ENCODE results near the gene SLC9A5. TPM values are rescaled to one million over a fixed set of nuclear protein-coding genes. Genes with fewer than 3 reads are reported as not detected.
A peak's percentile ranks its signal among the peaks of the same experiment; 100 is the strongest.

The SLC9A5 gene, protein sequence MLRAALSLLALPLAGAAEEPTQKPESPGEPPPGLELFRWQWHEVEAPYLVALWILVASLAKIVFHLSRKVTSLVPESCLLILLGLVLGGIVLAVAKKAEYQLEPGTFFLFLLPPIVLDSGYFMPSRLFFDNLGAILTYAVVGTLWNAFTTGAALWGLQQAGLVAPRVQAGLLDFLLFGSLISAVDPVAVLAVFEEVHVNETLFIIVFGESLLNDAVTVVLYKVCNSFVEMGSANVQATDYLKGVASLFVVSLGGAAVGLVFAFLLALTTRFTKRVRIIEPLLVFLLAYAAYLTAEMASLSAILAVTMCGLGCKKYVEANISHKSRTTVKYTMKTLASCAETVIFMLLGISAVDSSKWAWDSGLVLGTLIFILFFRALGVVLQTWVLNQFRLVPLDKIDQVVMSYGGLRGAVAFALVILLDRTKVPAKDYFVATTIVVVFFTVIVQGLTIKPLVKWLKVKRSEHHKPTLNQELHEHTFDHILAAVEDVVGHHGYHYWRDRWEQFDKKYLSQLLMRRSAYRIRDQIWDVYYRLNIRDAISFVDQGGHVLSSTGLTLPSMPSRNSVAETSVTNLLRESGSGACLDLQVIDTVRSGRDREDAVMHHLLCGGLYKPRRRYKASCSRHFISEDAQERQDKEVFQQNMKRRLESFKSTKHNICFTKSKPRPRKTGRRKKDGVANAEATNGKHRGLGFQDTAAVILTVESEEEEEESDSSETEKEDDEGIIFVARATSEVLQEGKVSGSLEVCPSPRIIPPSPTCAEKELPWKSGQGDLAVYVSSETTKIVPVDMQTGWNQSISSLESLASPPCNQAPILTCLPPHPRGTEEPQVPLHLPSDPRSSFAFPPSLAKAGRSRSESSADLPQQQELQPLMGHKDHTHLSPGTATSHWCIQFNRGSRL
- 1 to 10 TPM in 1 of 4 donors, under 1 TPM in 3; 0.37 to 1.2 (median 0.72) TPM for total RNA-seq

DNA sequence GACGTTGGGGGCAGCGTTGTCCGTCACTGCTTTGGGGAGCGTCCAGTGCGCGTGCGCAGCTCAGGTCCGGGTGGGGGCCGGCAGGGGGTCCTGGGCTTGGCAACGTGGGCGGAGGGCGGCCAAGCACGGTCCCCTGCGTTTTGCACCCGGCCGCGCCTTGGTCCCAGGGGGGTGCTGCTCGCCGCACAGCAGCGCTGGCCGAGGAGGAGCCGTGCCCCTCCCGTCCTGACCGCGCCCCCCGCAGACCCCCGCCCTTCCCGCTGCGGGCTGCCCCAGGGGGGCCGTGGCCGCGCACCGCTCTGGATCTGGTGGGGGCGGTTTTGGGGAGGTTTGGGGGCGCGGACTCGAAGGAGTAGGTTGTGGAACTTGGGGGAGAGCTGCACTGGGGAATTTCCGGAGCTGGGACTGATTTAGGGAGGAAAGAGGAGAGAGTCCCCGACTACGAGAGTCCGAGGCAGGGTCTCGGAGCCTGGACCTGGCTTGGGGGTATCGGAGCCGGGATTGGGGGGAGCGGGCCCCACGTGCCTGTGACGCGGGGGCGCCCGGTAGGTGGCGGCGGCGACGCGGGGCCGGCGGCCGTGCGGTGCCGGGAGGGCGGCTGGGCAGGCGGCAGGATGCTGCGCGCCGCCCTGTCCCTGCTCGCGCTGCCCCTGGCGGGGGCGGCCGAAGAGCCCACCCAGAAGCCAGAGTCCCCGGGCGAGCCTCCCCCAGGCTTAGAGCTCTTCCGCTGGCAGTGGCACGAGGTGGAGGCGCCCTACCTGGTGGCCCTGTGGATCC is at the start of gene SLC9A5:
Gene SLC9A5, plus strand, starts transcription at position 579 of the 777 bp plus-strand sequence. Its CDS starts 36 bp downstream, at position 615.
- DNase-seq (ENCODE audit: low spot score) (no peak), ATAC-seq (ENCODE audit: low FRiP score) (no peak)
- TF ChIP-seq, protein P1, sequence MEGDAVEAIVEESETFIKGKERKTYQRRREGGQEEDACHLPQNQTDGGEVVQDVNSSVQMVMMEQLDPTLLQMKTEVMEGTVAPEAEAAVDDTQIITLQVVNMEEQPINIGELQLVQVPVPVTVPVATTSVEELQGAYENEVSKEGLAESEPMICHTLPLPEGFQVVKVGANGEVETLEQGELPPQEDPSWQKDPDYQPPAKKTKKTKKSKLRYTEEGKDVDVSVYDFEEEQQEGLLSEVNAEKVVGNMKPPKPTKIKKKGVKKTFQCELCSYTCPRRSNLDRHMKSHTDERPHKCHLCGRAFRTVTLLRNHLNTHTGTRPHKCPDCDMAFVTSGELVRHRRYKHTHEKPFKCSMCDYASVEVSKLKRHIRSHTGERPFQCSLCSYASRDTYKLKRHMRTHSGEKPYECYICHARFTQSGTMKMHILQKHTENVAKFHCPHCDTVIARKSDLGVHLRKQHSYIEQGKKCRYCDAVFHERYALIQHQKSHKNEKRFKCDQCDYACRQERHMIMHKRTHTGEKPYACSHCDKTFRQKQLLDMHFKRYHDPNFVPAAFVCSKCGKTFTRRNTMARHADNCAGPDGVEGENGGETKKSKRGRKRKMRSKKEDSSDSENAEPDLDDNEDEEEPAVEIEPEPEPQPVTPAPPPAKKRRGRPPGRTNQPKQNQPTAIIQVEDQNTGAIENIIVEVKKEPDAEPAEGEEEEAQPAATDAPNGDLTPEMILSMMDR (IDR thresholded peaks at IDR 0.05): no peak

DNA sequence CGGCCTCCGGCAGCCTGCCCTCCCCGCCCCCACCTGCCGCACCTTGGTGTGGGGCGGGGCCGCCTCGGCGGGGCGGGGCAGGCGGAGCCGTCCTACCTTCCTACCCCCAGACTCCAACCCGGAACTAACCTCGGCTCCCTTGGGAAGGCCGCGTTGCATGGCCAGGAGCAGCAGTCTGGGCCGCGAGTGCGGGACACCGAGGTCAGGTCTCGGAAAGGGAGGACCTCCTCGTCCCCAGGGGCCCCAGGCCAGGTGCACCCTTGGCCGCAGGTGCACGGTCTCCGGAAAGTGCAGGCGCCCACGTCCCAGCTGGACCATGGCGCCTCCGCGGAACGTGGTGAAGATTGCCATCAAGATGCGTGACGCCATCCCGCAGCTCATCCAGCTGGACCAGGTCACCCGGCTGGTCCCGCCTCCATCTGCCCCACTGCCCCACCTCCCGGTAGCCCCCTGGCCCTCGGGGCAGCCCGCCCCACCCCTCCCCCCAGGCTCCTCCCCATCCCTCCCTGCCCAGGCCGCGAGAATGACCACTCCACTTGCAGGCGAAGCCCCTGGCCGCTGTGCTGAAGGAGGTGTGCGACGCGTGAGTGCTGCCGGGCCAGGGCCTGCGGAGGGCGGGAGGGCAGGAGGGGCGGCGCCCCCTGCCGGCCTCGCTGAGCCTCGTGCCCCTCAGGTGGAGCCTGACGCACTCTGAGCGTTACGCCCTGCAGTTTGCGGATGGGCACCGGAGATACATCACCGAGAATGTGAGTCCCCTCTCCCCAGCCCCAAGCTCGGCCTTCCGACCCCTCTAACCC is 49.6 kb upstream of the SLC9A5 start, which contains the start of gene ELMO3:
Gene ELMO3, plus strand, starts transcription at position 121 of the 797 bp plus-strand sequence. Its CDS starts 196 bp downstream, at position 317.
- DNase-seq (ENCODE audit: low spot score): no peak
- TF ChIP-seq, protein P1 (IDR thresholded peaks at IDR 0.05): no peak
- peak; percentile 42 for ATAC-seq (ENCODE audit: low FRiP score)

DNA sequence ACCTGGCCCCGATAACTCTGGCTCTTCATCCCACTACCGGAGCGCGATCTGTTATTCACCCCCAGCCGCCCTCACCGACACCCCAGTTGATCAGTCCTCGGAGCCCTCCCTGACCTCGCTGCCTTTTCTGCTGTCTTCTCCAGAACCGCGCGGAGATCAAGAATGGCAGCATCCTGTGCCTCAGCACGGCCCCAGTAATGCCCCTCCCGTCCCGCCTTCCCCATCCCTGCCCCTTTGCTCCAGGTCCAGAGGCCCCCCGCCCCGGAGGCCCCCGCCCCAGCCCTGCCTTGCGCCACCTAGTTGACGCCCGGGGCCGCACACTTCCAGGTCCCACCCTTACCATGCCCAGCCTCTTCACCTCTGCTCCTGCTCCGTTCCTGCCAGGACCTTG is 49.0 kb upstream of the SLC9A5 start:
- TF ChIP-seq, protein P1 (IDR thresholded peaks at IDR 0.05): no peak
- ATAC-seq (ENCODE audit: low FRiP score) (no peak), DNase-seq (ENCODE audit: low spot score) (no peak)

DNA sequence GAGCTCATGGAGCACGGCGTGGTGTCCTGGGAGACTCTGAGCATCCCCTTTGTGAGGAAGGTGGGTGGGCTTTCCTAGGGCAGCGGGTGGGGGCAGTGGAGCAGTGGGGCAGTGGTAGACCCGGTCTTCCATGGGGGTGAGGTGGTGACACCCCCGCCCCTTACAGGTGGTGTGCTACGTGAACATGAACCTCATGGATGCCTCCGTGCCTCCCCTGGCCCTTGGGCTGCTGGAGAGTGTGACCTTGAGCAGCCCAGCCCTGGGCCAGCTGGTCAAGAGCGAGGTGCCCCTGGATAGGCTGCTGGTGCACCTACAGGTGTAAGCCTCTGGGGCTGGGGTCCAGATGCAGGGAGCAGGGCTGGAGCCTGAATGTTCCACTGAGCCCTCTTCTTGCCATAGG is 48.3 kb upstream of the SLC9A5 start:
- no peak for DNase-seq (ENCODE audit: low spot score)
- TF ChIP-seq, protein P1 (IDR thresholded peaks at IDR 0.05): no peak
- ATAC-seq (ENCODE audit: low FRiP score): no peak

DNA sequence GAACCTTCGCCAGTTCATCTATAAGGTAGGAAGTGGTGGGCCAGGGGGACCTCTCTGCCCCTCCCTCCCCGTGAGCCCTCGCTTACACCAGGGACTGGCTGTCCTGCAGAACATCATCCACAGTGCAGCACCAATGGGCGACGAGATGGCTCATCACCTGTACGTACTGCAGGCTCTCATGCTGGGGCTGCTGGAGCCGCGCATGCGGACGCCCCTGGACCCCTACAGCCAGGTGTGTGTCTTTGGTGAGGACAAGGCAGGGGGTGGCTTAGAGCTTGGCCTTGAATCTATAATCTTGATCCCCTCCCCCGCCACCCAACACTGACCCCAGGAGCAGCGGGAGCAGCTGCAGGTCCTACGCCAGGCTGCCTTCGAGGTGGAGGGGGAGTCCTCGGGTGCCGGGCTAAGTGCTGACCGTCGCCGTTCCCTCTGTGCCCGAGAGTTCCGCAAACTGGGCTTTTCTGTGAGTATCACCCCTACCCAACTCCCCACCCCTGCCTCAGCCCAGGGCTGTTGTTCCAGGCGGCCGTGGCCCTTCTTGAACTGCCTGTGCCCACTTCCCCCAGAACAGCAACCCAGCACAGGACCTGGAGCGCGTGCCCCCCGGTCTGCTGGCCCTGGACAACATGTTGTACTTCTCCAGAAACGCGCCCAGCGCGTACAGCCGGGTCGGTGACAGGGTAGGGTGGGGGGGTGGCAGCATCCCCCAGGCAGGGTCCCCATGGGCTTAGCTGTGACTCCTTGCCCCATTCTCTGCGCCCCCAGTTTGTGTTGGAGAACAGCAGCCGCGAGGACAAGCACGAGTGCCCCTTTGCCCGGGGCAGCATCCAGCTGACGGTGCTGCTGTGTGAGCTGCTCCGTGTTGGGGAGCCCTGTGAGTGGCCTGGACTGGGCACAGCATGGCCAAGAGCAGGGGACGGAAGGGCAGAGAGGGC is 47.1 kb upstream of the SLC9A5 start:
- ATAC-seq (ENCODE audit: low FRiP score) (no peak), DNase-seq (ENCODE audit: low spot score) (no peak)
- TF ChIP-seq, protein P1 (IDR thresholded peaks at IDR 0.05): no peak
